Mesodermal cell (in vitro differentiated cells): ENCODE results near the gene CREBBP.

Source experiments
- H3K27ac ChIP-seq: 2 replicates; pipeline ENCODE4 v1.7.0; 2013; ENCODE audit warnings: mild to moderate bottlenecking, low read depth, low read length, moderate library complexity; ENCODE audit not compliant: severe bottlenecking
- H3K36me3 ChIP-seq: 2 replicates; pipeline ENCODE4 v1.7.1; 2013; ENCODE audit warnings: mild to moderate bottlenecking, low read length, moderate library complexity; ENCODE audit not compliant: control insufficient read depth, insufficient read depth
- H3K4me1 ChIP-seq: one replicate; pipeline ENCODE4 v1.7.1; 2013; ENCODE audit warnings: mild to moderate bottlenecking, low read length; ENCODE audit not compliant: insufficient read depth, control insufficient read depth, poor library complexity, severe bottlenecking
- H3K4me3 ChIP-seq: 2 replicates; pipeline ENCODE4 v1.7.0; 2013; ENCODE audit warnings: low read length, control low read depth, mild to moderate bottlenecking; ENCODE audit not compliant: insufficient read depth, poor library complexity, severe bottlenecking; ENCODE audit errors: extremely low read depth
- H3K9me3 ChIP-seq: 2 replicates; pipeline ENCODE4 v1.7.1; 2013; ENCODE audit warnings: mild to moderate bottlenecking, low read length, moderate library complexity; ENCODE audit not compliant: control insufficient read depth
- WGBS, 2 experiments: methylation state at CpG; one replicate each; pipeline ENCODE4 v1.1.5; 2013; ENCODE audit warnings: missing lambda C conversion rate in 2 of 2; ENCODE audit not compliant: insufficient coverage in 2 of 2; 5-methylcytosine and 5-hydroxymethylcytosine counted together

The CREBBP gene

DNA sequence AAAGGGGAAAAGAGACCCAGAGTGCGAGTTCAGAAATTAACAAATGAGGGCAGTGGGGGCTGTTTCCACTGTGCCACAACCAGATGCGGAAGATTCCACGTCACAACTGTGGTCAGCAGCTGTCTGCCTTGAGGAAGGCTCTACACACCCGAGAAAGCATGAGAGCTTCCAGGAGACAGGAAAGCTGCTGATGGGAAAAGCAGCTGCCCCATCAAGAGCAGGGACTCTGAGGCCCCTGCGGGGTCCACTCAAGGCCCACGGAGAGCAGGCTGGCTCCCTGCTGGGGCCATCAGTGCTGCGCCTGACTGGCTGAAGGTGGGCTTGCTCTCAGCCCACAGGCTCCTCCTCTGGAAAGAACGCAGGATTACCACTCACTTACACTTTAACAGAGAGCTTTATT, 148.3 kb downstream of the CREBBP start:
- no peak overlapping the region for H3K4me3 ChIP-seq
- H3K27ac ChIP-seq = no peak overlapping the region
- H3K9me3 ChIP-seq = no peaks in the 10 kb centered on the region
- no peaks in the 10 kb centered on the region for H3K4me1 ChIP-seq
- H3K36me3 ChIP-seq = peaks cover 92% of the 10 kb centered on the region
- WGBS, 2 experiments = 96 to 97% methylated on average over 6 to 7 of the region's 8 CpGs

DNA sequence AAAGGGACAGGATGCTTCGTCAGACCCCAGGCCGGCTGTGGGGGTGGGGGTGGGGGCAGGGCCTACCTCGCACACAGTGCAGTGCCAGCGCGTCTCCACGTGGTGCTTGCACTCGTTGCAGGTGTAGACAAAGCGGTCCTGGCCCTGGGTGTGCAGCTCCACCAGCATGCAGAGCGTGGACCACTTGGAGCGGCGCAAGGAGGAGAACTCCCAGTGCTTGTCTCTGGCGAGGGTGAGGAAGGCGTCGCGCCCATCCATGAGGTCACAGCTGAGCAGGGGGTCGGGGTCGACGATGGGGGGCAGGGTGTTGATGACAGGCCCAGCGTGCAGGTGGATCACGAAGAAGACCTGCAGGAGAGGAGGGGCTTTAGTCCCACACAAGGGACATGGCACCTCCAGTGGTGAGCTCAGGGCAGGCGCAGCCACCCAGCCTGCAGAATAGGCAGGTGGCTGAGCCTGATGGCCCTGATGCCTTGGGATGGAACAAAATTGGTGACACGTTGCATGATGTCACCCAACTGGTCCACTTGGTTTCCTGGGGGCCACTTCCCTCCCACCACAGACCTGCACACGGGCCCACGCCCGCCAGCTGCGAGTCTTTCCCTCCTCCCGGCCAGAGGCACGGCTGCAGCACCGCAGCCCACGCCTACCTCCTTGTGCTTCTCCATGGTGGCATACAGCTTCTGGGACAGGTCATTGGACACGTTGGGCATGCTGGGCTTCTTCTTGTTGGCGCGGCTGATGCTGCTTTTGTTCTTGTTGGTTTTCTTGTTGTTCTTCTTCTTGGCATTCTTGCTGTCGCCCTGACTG, 149.2 kb downstream of the CREBBP start:
- no peaks in the 10 kb centered on the region for H3K9me3 ChIP-seq
- WGBS, 2 experiments = 95 to 100% methylated on average over 28 to 34 of the region's 34 CpGs
- H3K4me3 ChIP-seq = no peak overlapping the region
- no peaks in the 10 kb centered on the region for H3K4me1 ChIP-seq
- H3K27ac ChIP-seq = no peak overlapping the region
- peaks cover 92% of the 10 kb centered on the region for H3K36me3 ChIP-seq

DNA sequence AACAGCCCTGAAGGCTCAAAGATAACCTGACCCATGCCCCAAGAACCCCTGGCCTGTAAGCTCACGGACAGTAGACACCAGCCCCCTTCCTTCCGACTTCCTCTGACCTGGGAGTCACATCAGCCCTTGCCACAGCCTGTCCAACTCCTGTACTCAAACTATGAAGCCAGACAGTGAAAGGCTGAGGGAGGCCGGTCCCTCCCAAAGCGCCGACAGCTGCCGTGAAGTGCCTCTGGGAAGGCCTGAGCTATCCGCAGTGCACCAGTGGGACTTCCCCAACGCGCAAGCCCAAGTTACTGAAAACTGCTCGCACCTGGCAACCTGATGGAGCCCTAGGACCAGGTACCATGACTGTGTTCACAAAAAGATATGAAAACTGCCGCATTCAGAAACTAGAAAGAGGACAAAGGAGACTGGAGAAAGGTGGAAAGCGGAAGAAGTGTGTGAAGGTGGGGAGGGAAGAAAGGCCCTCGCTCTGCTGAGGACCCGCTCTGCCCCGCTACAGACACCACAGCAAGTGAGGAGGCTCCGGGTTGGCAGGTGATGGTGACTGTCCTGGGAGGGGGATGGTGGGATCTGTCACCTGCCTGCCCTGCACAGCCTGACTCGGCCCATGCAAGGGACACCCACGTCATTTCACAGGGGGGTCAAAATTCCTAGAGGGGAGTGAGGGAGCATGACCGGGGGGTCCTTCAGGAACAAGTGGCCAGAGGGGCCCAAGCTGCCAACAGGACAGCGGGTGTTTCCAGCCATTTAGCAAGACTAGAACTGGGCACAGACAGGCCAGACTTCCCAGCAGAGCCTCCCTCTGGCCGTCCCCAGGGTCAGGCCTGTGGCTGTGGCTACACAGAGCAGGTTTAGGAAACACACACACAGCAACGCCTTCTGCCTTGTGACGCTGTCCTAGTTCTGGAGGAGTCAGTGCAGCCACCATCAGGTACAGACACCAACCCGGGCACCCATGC, 150.1 kb downstream of the CREBBP start:
- Histone ChIP-seq H3K4me1 (no peaks in the 10 kb centered on the region), H3K4me3 (no peak overlapping the region), H3K9me3 (no peaks in the 10 kb centered on the region), H3K36me3 (peaks cover 85% of the 10 kb centered on the region), H3K27ac (no peak overlapping the region)
- WGBS, 2 experiments = 97 to 98% methylated on average over 22 of the region's 24 CpGs

DNA sequence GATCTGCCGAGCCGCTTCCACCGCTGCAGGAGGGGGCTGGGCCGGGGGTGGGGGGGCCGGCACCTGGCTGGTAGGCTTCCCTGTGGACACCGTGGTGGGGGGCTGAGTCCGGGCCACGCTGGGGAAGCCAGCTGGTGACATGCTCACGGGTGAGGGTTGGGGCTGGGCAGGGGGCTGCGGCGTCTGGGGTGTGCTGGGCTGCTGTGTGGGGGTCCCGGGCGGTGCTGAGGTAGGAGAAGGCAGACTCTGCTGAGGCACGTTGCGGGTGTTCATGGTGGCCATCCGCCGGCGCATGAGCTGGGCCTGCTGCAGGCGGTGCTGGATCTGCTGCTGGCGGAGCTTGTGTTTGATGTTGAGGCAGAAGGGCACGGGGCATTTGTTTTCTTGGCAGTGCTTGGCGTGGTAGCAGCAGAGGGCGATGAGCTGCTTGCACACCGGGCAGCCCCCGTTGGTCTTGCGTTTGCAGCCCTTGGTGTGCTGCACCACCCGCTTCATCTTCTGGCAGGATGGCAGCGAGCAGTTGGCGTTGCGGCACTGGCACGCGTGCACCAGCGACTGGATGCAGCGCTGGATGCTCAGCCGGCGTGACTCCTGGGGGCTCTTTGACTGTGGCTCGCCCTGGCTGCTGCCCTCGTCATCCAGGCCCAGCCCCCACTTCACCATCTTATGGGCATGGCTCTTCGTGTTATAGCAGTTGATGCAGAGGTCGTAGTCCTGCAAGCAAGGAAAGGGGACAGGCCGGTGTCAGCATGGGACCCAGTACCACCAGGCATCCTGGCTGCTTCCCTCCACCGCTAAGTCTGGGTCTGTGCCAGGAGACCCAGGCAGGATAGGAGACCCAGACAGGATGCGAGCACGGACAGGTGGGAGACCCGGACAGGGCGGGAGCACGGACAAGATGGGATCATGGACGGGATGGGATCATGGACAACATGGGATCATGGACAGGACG, 151.1 kb downstream of the CREBBP start:
- Histone ChIP-seq H3K27ac (no peak overlapping the region), H3K4me1 (no peaks in the 10 kb centered on the region), H3K9me3 (no peaks in the 10 kb centered on the region), H3K4me3 (no peak overlapping the region), H3K36me3 (peaks cover 75% of the 10 kb centered on the region)
- 96 to 97% methylated on average over 46 to 48 of the region's 49 CpGs for WGBS, 2 experiments

DNA sequence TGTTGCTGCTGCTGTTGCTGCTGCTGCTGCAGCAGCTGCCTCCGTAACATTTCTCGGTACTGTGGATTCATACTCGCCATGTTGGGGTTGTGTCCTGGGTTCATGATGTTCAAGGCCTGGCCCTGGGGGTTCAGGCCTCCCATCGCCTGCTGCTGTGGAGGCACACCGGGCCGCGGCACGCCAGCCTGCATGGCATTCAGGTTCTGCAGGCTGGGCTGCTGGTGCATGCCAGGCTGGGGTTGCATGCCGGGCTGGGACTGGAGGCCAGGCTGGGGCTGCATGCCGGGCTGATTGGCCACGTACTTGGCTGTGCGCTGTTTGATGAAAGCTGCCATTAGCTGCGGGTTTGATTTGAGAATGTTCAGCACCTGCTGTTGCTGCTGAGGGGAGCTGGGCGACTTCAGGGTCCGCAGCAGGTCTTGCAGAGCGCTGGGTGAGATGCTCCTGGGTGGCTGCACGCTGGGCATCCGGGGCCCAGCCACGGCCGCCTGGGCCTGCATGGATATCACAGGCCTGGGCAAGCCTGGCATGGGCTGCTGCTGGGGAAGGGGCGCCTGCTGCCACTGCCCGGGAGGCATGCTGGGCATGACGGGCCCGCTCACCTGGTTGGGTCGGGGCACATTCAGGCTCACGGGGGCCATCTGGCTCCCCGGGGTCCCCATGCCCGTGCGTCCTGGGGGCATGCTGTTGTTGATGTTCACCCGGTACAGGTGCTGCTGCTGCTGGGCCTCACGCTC, 151.9 kb downstream of the CREBBP start:
- H3K4me3 ChIP-seq = no peak overlapping the region
- WGBS, 2 experiments = 97 to 98% methylated on average over 28 to 31 of the region's 31 CpGs
- no peaks in the 10 kb centered on the region for H3K9me3 ChIP-seq
- H3K36me3 ChIP-seq = peaks cover 67% of the 10 kb centered on the region
- no peak overlapping the region for H3K27ac ChIP-seq
- H3K4me1 ChIP-seq = no peaks in the 10 kb centered on the region

DNA sequence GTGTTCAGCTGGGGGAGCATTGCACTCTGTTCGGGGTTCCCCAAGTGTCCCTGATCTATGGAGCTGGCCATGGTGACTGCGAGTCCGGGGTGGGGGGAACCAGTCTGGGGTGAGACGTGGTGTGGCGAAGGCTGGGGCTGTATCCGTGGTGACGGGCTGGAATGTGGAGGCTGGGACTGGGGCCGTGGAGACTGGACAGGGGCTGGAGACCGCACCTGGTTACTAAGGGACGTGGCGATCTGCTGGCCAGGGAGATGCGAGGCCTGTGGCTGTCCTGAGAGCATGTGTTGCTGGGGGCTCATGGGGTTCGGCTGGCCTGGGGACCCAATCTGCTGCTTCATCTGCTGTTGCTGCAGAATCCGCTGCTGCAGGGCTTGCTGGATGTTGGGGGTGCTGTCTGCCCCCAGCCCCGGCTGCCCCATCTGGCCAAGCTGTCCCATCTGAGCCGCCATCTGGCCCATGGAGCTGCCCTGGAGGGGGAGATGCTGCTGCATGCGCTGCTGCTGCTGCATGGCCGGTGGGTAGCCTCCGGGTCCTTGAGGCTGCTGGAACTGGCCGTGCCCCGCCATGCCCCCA, 152.6 kb downstream of the CREBBP start:
- Histone ChIP-seq H3K4me3 (no peak overlapping the region), H3K9me3 (no peaks in the 10 kb centered on the region), H3K4me1 (no peaks in the 10 kb centered on the region), H3K27ac (no peak overlapping the region), H3K36me3 (peaks cover 62% of the 10 kb centered on the region)
- 93 to 94% methylated on average over 17 to 21 of the region's 21 CpGs for WGBS, 2 experiments

- Histone ChIP-seq H3K4me3 (no peak overlapping the region), H3K36me3 (peaks cover 47% of the 10 kb centered on the region), H3K4me1 (no peaks in the 10 kb centered on the region), H3K27ac (no peak overlapping the region), H3K9me3 (no peaks in the 10 kb centered on the region)
- WGBS, 2 experiments = 95 to 96% methylated on average over 16 to 26 of the region's 33 CpGs
These were observed 154.4 kb downstream of the CREBBP start for GRCh38 chr16:3726021-3726687.

DNA sequence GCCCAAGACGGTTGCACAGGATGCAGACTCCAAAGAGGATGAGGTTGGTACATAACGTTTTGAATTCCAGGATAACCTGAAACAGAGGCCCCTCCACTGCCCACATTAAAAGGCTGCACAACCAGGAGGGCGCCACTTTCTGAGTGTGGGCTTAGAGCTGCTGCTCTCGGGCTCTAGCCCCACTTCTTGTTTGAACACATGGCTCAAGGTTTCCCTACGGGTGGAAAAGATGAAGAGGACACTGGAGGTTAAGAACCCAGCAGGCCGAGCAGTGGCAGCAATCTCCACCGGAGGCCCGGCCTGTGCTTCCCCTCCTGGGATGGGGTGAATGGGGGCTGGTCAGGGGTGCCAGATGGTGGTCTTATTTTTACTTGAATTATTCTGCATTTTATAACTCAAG, 155.2 kb downstream of the CREBBP start:
- H3K4me3 ChIP-seq = no peak overlapping the region
- H3K4me1 ChIP-seq = no peaks in the 10 kb centered on the region
- H3K36me3 ChIP-seq = peaks cover 38% of the 10 kb centered on the region
- H3K9me3 ChIP-seq = no peaks in the 10 kb centered on the region
- 90 to 93% methylated on average over 6 to 8 of the region's 8 CpGs for WGBS, 2 experiments
- H3K27ac ChIP-seq = no peak overlapping the region

DNA sequence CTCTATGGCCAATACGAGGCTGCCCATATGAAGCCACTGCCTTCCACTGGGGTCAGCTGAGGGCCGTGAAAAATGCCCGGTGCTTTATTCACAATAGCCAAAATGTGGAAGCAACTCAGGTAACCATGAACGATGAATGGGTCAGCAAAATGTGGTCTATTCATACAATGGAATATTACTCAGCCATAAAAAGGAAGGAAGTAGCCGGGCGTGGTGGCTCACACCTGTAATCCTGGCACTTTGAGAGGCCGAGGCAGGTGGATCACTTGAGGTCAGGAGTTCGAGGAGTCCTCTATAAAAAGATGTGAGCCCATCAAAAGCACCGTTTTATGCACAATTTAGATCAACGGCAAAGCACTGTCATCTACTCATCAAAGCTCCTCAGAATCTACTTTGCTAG, 158.0 kb downstream of the CREBBP start:
- Histone ChIP-seq H3K27ac (no peak overlapping the region), H3K4me1 (no peaks in the 10 kb centered on the region), H3K4me3 (no peak overlapping the region), H3K9me3 (no peaks in the 10 kb centered on the region), H3K36me3 (peaks cover 11% of the 10 kb centered on the region)
- WGBS, 2 experiments = 87 to 95% methylated on average over 6 to 9 of the region's 10 CpGs
